Vagina (tissue), 2 donors: ENCODE measurements around the gene FBXO17. TPM values are rescaled to one million over a fixed set of nuclear protein-coding genes. Genes with fewer than 3 reads are reported as not detected.

Experiments used
- DNase-seq, 2 donors: peaks; one replicate each; pipeline ENCODE4 v3.0.0-alpha.2; 2017; ENCODE audit errors: extremely low spot score in 2 of 2
- H3K27ac ChIP-seq: fragments of 200-600 bp; sonication (generic); one replicate; pipeline ENCODE4 v1.5.1; 2019
- H3K27me3 ChIP-seq: fragments of 200-600 bp; sonication (generic); one replicate; pipeline ENCODE4 v1.5.1; 2019
- H3K36me3 ChIP-seq, 2 donors: fragments of 200-600 bp; sonication (generic); one replicate each; pipeline ENCODE4 v1.5.1; 2017 to 2019
- H3K4me1 ChIP-seq: fragments of 200-600 bp; sonication (generic); one replicate; pipeline ENCODE4 v1.5.1; 2019
- H3K4me3 ChIP-seq, 2 donors: fragments of 200-600 bp; sonication (generic); 1 replicate in 1 of 2; 2 replicates in 1 of 2; pipeline ENCODE4 v1.5.1; 2016 to 2019
- H3K9me3 ChIP-seq: fragments of 200-600 bp; sonication (generic); one replicate; pipeline ENCODE4 v1.5.1; 2019
- CTCF ChIP-seq, 3 experiments: fragments of 450-650 bp in 2 of 3; fragments of 200-600 bp in 1 of 3; sonication (generic) in 1 of 3; IDR thresholded peaks; one replicate each; pipeline ENCODE4 v1.5.1; 2017 to 2019; ENCODE audit warnings: antibody characterized with exemption in 3 of 3, mild to moderate bottlenecking in 2 of 3, moderate library complexity in 2 of 3
- POLR2A ChIP-seq, 2 donors: fragments of 450-650 bp; IDR thresholded peaks; one replicate each; pipeline ENCODE4 v1.6.1; 2017; ENCODE audit warnings: antibody characterized with exemption in 2 of 2, mild to moderate bottlenecking in 2 of 2, moderate library complexity in 2 of 2
- POLR2AphosphoS5 ChIP-seq, 2 donors: sonication (generic); formaldehyde crosslinking; IDR thresholded peaks; one replicate each; pipeline ENCODE4 v1.9.0; 2017; ENCODE audit warnings: antibody characterized with exemption in 2 of 2, mild to moderate bottlenecking in 2 of 2, low read depth in 1 of 2; ENCODE audit not compliant: insufficient read depth in 1 of 2
- intact Hi-C: fragments of 100-400 bp; cut with DNase I; formaldehyde crosslinking; loops from one replicate; pipeline ENCODE4 v1.15.1; 2023
- total RNA-seq: library from RNA; depleted of rRNA; stranded (reverse); fragments of >200 nt; gene quantifications from one replicate; pipeline ENCODE4 v1.2.3, GENCODE V29; 2016

FBXO17 gene
- total RNA-seq, 1 donor from 2014 or later = 44.0 TPM

- DNase-seq = no peak
- Histone ChIP-seq H3K36me3 (no peaks in the 10 kb centered on the region), H3K9me3 (no peaks in the 10 kb centered on the region), H3K27ac (no peak overlapping the region), H3K4me1 (no peaks in the 10 kb centered on the region), H3K27me3 (no peaks in the 10 kb centered on the region), H3K4me3 (no peak overlapping the region)
- intact Hi-C loops = no loop called here
- no peak for TF ChIP-seq POLR2A (IDR thresholded peaks at IDR 0.05)
- no peak for TF ChIP-seq POLR2AphosphoS5 (IDR thresholded peaks at IDR 0.05; ENCODE audit: insufficient read depth in 1 of 2, low read depth in 1 of 2)
- no peak for TF ChIP-seq CTCF (IDR thresholded peaks at IDR 0.05)
These were observed 15.9 kb downstream of the FBXO17 start for GRCh38 chr19:38959618-38960017.

- H3K27ac ChIP-seq = no peak overlapping the region
- no peaks in the 10 kb centered on the region for H3K9me3 ChIP-seq
- H3K36me3 ChIP-seq = no peaks in the 10 kb centered on the region
- TF ChIP-seq CTCF (IDR thresholded peaks at IDR 0.05) (no peak), POLR2AphosphoS5 (IDR thresholded peaks at IDR 0.05; ENCODE audit: insufficient read depth in 1 of 2, low read depth in 1 of 2) (no peak), POLR2A (IDR thresholded peaks at IDR 0.05) (no peak)
- no peak for DNase-seq
- intact Hi-C loops = no loop called here
- H3K4me1 ChIP-seq = no peaks in the 10 kb centered on the region
- H3K27me3 ChIP-seq = no peaks in the 10 kb centered on the region
- no peak overlapping the region for H3K4me3 ChIP-seq
These were observed 17.2 kb downstream of the FBXO17 start for GRCh38 chr19:38958301-38958700.

- H3K27me3 ChIP-seq = no peaks in the 10 kb centered on the region
- no peak for DNase-seq
- H3K27ac ChIP-seq = no peak overlapping the region
- TF ChIP-seq POLR2AphosphoS5 (IDR thresholded peaks at IDR 0.05; ENCODE audit: insufficient read depth in 1 of 2, low read depth in 1 of 2) = no peak
- no peak for TF ChIP-seq POLR2A (IDR thresholded peaks at IDR 0.05)
- no peaks in the 10 kb centered on the region for H3K36me3 ChIP-seq
- no peaks in the 10 kb centered on the region for H3K4me1 ChIP-seq
- intact Hi-C loops = no loop called here
- H3K4me3 ChIP-seq = no peak overlapping the region
- H3K9me3 ChIP-seq = no peaks in the 10 kb centered on the region
These were observed 19.3 kb downstream of the FBXO17 start for GRCh38 chr19:38956264-38956663.

- intact Hi-C loops = no loop called here
- no peak overlapping the region for H3K27ac ChIP-seq
- no peaks in the 10 kb centered on the region for H3K36me3 ChIP-seq
- no peaks in the 10 kb centered on the region for H3K9me3 ChIP-seq
- no peaks in the 10 kb centered on the region for H3K27me3 ChIP-seq
- DNase-seq = no peak
- peaks cover 11% of the 10 kb centered on the region for H3K4me1 ChIP-seq
- no peak for TF ChIP-seq POLR2AphosphoS5 (IDR thresholded peaks at IDR 0.05; ENCODE audit: insufficient read depth in 1 of 2, low read depth in 1 of 2)
- TF ChIP-seq POLR2A (IDR thresholded peaks at IDR 0.05) = no peak
- TF ChIP-seq CTCF (IDR thresholded peaks at IDR 0.05) = no peak
- no peak overlapping the region for H3K4me3 ChIP-seq
These were observed 21.9 kb downstream of the FBXO17 start for GRCh38 chr19:38953677-38954076.

GRCh38 chr19:38952395-38953165 is 23.0 kb downstream of the FBXO17 start:
- no peak for DNase-seq
- no peak overlapping the region for H3K4me3 ChIP-seq
- no peaks in the 10 kb centered on the region for H3K27me3 ChIP-seq
- H3K27ac ChIP-seq = no peak overlapping the region
- H3K36me3 ChIP-seq = no peaks in the 10 kb centered on the region
- peaks cover 11% of the 10 kb centered on the region for H3K4me1 ChIP-seq
- TF ChIP-seq POLR2AphosphoS5 (IDR thresholded peaks at IDR 0.05; ENCODE audit: insufficient read depth in 1 of 2, low read depth in 1 of 2) (no peak), POLR2A (IDR thresholded peaks at IDR 0.05) (no peak), CTCF (IDR thresholded peaks at IDR 0.05) (no peak)
- intact Hi-C loops = no loop called here
- no peaks in the 10 kb centered on the region for H3K9me3 ChIP-seq
